MM.1S (cell line): ENCODE measurements around the gene CTNNBL1.

Experiments used
- DNase-seq: peaks from one replicate; pipeline ENCODE4 v3.0.0-alpha.2; 2015
- H2AFZ ChIP-seq: fragments of 300-600 bp; sonication (generic); 2 replicates; pipeline ENCODE4 v1.6.0; 2016; ENCODE audit warnings: antibody characterized with exemption, low read length
- H3F3A ChIP-seq: fragments of 300-600 bp; sonication (generic); 2 replicates; pipeline ENCODE4 v1.6.1; 2016; ENCODE audit warnings: mild to moderate bottlenecking, antibody characterized with exemption, low read length, moderate library complexity, mixed read lengths; ENCODE audit not compliant: insufficient read depth
- H3K27ac ChIP-seq: fragments of 300-600 bp; sonication (generic); 2 replicates; pipeline ENCODE4 v1.5.1; 2016; ENCODE audit warnings: mild to moderate bottlenecking, low read length
- H3K27me3 ChIP-seq: fragments of 300-600 bp; sonication (generic); replicated peaks from 2 replicates; pipeline ENCODE4 v1.6.0; 2016; ENCODE audit warnings: low read length; ENCODE audit not compliant: insufficient read depth
- H3K36me3 ChIP-seq: fragments of 300-600 bp; sonication (generic); replicated peaks from 2 replicates; pipeline ENCODE4 v1.6.1; 2016; ENCODE audit warnings: mild to moderate bottlenecking, low read length, mixed read lengths; ENCODE audit not compliant: insufficient read depth
- H3K4me1 ChIP-seq: fragments of 300-600 bp; sonication (generic); 2 replicates; pipeline ENCODE4 v1.6.1; 2016; ENCODE audit warnings: low read length, mixed read lengths
- H3K4me2 ChIP-seq: fragments of 300-600 bp; sonication (generic); 2 replicates; pipeline ENCODE4 v1.6.0; 2016; ENCODE audit warnings: low read depth, low read length
- H3K4me3 ChIP-seq: fragments of 300-600 bp; sonication (generic); 2 replicates; pipeline ENCODE4 v1.5.1; 2016; ENCODE audit warnings: low read length, mixed read lengths
- H3K79me2 ChIP-seq: fragments of 300-600 bp; sonication (generic); 2 replicates; pipeline ENCODE4 v1.6.1; 2016; ENCODE audit warnings: mixed run types, low read length, mixed read lengths
- H3K9ac ChIP-seq: fragments of 300-600 bp; sonication (generic); 2 replicates; pipeline ENCODE4 v1.6.1; 2016; ENCODE audit warnings: low read length, mixed read lengths
- H3K9me2 ChIP-seq: fragments of 300-600 bp; sonication (generic); replicated peaks from 2 replicates; pipeline ENCODE4 v1.6.1; 2016; ENCODE audit warnings: mild to moderate bottlenecking, low read length, mixed read lengths; ENCODE audit not compliant: insufficient read depth
- H3K9me3 ChIP-seq: fragments of 300-600 bp; sonication (generic); replicated peaks from 2 replicates; pipeline ENCODE4 v1.6.1; 2016; ENCODE audit warnings: mild to moderate bottlenecking, low read length, mixed read lengths; ENCODE audit not compliant: insufficient read depth
- H4K20me1 ChIP-seq: fragments of 300-600 bp; sonication (generic); 2 replicates; pipeline ENCODE4 v1.6.1; 2016; ENCODE audit warnings: mild to moderate bottlenecking, low read length, moderate library complexity, mixed read lengths; ENCODE audit not compliant: insufficient read depth
- EZH2 ChIP-seq: fragments of 300-600 bp; sonication (generic); optimal IDR thresholded peaks from 2 replicates; pipeline ENCODE3; 2017; ENCODE audit warnings: low read depth, mild to moderate bottlenecking, antibody characterized with exemption, low read length, mixed read lengths
- EZH2phosphoT487 ChIP-seq: fragments of 300-600 bp; sonication (generic); IDR thresholded peaks from 2 replicates; pipeline ENCODE4 v1.6.1; 2018; ENCODE audit warnings: antibody characterized with exemption, low read length
- TF ChIP-seq, protein P1 (sequence below): fragments of 300-600 bp; sonication (generic); IDR thresholded peaks from 2 replicates; pipeline ENCODE4 v1.5.1; 2016; ENCODE audit warnings: antibody characterized with exemption, low read length, mixed read lengths

Gene CTNNBL1

DNA sequence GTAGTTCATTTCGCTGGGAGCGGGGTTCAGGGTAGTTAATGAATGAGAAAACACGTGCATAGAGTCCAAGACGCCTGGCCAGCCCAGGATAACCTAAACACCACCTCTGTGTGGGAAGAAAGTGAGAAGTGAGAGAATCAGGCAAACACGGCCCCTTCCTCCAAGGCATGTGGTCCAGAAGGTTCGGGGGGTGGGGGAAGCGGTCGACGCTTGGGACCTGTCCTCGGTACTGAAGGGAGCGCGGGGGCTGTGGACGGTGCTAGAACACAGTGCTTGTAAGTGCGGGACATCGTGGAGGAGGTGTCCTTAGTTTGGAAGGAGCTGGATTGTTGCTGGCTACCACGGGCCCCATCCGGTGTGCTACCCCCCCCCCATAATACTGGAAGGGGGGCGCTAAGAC is 207.4 kb downstream of the CTNNBL1 start:
- no peak overlapping the region for H3K4me3 ChIP-seq
- H3K79me2 ChIP-seq, result no peaks in the 10 kb centered on the region
- H3K9ac ChIP-seq, result no peak overlapping the region
- no peaks in the 10 kb centered on the region for H3K9me2 ChIP-seq
- no peak overlapping the region for H3K4me2 ChIP-seq
- H3K27ac ChIP-seq, result no peak overlapping the region
- no peaks in the 10 kb centered on the region for H3K9me3 ChIP-seq
- TF ChIP-seq, protein P1, sequence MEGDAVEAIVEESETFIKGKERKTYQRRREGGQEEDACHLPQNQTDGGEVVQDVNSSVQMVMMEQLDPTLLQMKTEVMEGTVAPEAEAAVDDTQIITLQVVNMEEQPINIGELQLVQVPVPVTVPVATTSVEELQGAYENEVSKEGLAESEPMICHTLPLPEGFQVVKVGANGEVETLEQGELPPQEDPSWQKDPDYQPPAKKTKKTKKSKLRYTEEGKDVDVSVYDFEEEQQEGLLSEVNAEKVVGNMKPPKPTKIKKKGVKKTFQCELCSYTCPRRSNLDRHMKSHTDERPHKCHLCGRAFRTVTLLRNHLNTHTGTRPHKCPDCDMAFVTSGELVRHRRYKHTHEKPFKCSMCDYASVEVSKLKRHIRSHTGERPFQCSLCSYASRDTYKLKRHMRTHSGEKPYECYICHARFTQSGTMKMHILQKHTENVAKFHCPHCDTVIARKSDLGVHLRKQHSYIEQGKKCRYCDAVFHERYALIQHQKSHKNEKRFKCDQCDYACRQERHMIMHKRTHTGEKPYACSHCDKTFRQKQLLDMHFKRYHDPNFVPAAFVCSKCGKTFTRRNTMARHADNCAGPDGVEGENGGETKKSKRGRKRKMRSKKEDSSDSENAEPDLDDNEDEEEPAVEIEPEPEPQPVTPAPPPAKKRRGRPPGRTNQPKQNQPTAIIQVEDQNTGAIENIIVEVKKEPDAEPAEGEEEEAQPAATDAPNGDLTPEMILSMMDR, result no peak
- TF ChIP-seq EZH2 (no peak), EZH2phosphoT487 (no peak)
- H4K20me1 ChIP-seq, result no peaks in the 10 kb centered on the region
- peaks cover 52% of the 10 kb centered on the region for H3K27me3 ChIP-seq
- H2AFZ ChIP-seq, result no peak overlapping the region
- H3F3A ChIP-seq, result no peaks in the 10 kb centered on the region
- H3K36me3 ChIP-seq, result no peaks in the 10 kb centered on the region
- no peaks in the 10 kb centered on the region for H3K4me1 ChIP-seq
- DNase-seq, result no peak

DNA sequence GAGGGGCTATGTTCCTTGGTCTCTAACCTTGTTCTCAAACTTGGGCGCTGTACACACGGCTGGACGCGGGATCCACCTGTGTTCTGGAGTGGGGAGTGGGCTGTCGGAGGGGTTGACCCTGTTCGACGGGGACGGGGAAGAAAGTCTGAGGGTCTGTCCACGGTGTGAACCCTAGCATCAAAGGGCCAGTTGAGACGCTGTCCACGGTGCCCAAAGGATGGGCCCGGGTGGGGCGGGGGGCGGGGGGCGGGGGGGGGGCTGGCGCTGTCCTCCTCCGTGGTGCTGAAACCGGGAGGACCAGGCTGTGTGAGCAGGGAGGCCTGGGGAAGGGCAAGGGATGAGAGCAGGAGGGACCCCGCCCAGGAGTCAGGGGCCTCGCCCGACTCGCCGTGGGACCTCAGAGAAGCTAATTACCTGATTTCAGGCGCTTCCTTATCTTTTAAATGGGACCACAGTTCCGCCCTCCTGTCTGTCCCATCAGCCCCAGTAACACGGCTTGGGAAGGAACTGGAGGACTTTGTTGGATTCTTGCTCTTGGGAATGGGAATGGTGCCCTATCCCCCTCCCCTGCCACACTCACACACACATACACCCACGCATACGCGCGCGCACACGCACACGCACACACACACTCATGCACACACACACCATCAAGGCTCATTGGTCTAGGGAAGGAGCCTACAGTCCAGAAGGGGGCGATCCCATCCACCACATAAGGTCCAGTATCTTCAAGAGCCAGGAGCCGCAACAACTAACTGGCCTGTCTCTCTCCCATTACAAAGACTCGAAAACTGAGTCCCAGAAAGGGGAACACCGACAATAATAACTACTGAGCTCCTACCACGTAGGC is 208.0 kb downstream of the CTNNBL1 start:
- H3K4me1 ChIP-seq, result no peaks in the 10 kb centered on the region
- no peaks in the 10 kb centered on the region for H3K79me2 ChIP-seq
- no peaks in the 10 kb centered on the region for H3K9me3 ChIP-seq
- no peak overlapping the region for H3K9ac ChIP-seq
- H3K36me3 ChIP-seq, result no peaks in the 10 kb centered on the region
- H3K4me3 ChIP-seq, result no peak overlapping the region
- H4K20me1 ChIP-seq, result no peaks in the 10 kb centered on the region
- no peaks in the 10 kb centered on the region for H3F3A ChIP-seq
- no peak for DNase-seq
- no peaks in the 10 kb centered on the region for H3K9me2 ChIP-seq
- peaks cover 58% of the 10 kb centered on the region for H3K27me3 ChIP-seq
- no peak overlapping the region for H3K4me2 ChIP-seq
- TF ChIP-seq EZH2phosphoT487, result no peak
- TF ChIP-seq, protein P1, result peak; percentile 30
- H3K27ac ChIP-seq, result no peak overlapping the region
- no peak overlapping the region for H2AFZ ChIP-seq

DNA sequence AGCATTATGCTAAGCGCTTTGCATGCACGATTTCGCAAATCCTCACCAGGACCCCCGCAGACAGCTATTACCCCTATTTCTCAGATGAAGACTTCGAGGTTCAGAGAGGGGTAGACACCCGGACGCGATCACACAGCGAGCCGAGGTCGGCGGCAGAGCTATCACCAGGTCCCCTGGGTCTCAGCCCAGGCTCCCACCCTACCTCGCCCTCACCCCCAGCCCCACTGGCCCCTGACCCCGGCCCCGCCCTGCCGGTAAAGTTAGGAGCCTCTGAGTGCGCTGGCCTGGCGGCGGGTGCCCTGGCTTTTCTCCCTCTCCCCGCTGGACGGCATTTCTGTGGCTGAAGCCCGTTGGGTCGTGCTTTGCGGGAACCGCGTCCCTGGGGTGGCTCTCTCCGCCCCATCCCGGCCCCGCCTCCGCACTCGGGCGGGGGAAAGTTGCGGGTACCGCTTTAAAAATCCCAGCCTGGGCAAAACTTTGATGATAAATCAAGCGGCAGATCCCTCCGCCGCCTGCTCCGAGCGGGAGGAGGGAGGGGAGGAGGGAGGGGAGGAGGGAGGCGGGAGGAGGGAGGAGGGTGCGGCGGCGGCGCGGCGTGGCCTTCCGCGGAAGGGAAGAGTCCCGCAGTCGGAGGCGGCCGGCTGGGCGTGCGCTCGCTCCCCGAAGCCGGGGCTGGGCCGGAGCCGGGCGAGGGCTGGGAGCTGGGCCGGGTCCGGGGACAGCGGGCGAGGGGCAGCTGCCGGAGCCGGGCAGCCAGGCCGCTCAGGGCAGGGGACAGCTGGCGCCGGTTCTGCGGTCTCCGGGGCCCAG is 208.9 kb downstream of the CTNNBL1 start, which contains the start of gene VSTM2L:
Gene VSTM2L, plus strand, starts transcription at position 624 of the 810 bp plus-strand sequence. CDS start 224 bp downstream, outside the sequence.
- Histone ChIP-seq H3K27ac (no peak within 1 kb of the TSS), H3K9me3 (no peaks in the 10 kb centered on the region), H3K9ac (no peak within 1 kb of the TSS), H3K27me3 (peaks cover 60% of the 10 kb centered on the region), H2AFZ (no peak within 1 kb of the TSS), H3K4me1 (no peaks in the 10 kb centered on the region), H3K4me2 (no peak within 1 kb of the TSS), H3K79me2 (no peaks in the 10 kb centered on the region), H4K20me1 (no peaks in the 10 kb centered on the region), H3K9me2 (no peaks in the 10 kb centered on the region), H3K4me3 (no peak within 1 kb of the TSS), H3F3A (no peaks in the 10 kb centered on the region), H3K36me3 (no peaks in the 10 kb centered on the region)
- no peak for DNase-seq
- no peak for TF ChIP-seq EZH2
- TF ChIP-seq, protein P1, result no peak
- TF ChIP-seq EZH2phosphoT487, result no peak
